ENCODE results near the gene PHF20.
"Not testable (repeated sequence)": the region's sequence is repeated elsewhere in the genome, so short reads cannot be mapped to it uniquely, and the experiment has no call there.

The PHF20 gene

DNA sequence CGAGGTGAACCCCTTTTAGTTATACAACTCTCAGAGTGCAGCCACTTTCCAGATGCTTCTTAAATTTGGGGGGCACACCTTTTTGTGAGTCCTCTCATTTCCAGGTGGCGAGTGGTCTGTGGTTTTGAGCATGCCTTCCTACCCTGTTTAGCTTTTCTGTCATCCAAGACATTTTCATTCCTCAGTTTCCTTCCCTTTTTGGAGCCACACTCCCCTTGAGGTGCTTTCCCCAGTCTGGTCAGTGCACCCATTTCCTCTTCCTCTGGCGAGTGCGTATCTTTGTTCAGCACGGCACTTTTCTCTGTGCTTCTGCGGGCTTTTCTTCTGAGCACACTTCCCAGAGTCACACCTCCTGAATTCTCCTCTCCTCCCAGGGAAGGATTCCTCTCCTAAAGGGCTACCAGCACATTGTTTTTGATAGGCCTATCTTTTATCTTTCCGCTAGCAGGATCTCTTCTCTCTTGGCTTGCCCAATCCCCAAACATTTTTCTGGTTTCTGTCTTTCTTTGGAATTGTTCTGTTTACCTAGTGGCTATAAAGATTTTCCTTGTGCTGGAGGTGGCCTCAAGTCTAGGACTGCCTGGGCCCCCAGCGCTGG lies 1.4 kb downstream of the PHF20 start:
- DNase-seq, result peak in 11 of 56 donors; percentile 0 to 19 (median 8)

DNA sequence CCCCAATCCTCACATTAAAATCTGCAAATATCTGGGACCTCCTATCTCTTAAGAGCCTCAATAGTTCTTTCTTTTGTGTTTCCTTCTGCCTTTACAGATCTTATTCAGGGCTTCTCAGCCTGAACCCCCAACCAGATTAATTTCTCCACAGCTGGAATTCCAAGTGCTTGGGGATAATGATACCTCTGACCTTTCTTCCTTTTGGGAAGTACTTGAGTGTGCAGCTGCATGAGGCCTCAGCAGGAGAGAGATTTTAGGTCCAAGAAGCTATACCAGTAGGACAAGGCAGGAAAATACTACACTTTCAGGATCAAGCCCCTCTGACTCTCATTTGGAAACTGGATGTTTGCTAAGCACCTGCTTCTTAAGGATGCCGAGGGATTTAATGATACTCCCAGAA lies 2.6 kb downstream of the PHF20 start:
- DNase-seq, result no peak

DNA sequence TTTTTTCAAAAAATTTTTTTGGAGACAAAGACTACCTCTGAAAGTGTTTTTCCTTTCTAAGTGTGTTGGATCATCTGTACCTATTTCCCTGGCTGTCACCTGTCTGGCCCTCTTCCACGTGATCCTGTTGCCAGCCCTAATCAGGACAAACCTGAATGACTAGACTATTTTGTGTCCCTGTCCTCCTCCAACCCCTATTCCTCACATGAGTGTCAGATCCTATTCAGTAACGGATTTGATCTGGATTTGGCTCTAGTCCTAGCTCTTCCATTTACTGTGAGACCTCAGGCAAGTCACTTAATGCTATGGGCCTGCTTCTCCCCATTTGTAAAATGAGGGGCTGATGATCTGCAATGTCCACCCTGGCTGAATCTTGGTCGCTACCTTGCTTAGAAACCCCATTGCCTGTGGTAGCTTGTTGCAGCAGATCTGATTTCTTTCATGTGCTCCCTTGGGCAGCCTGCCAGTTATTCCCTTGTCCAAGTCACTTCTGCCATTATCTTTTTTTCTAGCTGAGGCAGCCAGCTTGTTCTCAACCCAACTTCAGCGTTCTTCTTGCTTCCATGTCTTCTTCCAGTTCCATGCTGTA lies 4.8 kb downstream of the PHF20 start:
- DNase-seq, result peak in 16 of 56 donors; percentile 0 to 44 (median 10)

DNA sequence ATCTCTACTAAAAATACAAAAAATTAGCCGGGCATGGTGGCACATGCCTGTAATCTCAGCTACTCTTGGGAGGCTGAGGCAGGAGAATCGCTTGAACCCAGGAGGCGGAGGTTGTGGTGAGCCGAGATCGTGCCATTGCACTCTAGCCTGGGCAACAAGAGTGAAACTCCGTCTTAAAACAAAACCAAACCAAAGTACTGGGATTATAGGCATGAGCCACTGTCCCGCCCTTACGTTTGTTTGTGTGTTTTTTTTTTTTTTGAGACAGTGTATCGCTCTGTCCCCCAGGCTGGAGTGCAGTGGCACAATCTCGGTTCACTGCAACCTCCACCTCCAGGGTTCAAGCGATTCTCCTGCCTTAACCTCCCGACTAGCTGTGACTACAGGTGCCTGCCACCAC lies 12.0 kb downstream of the PHF20 start:
- not testable (repeated sequence) for DNase-seq

DNA sequence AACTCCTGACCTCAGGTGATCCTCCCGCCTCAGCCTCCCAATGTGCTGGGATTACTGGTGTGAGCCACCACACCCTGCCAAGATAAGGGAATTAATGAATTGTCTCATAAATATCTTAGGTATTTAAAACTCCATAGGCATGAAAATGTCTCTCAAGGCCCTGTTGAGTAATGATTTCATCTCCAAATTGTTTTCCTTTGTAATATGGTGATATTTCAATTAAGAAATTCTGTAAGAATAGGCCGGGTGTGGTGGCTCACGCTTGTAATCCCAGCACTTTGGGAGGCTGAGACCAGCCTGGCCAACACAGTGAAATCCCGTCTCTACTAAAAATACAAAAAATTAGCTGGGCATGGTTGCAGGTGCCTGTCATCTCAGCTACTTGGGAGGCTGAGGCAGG lies 13.7 kb downstream of the PHF20 start:
- DNase-seq, result not testable (repeated sequence)

DNA sequence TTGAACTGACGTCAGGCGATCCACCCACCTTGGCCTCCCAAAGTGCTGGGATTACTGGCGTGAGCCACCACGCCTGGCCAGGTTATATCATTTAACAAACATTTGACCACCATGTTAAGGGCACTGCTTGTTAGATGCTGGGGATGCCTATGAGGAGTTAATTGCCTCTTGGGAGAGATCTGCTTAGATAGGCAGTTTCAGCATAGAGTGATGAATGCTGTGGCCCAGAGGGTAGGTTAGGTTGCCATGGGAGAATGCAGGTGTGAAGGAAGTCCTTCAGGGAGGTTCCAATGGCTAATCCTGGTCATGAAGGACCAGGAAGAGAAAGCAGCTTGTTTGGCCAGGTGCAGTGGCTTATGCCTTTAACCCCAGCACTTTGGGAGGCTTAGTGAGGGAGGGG lies 17.0 kb downstream of the PHF20 start:
- no peak for DNase-seq

DNA sequence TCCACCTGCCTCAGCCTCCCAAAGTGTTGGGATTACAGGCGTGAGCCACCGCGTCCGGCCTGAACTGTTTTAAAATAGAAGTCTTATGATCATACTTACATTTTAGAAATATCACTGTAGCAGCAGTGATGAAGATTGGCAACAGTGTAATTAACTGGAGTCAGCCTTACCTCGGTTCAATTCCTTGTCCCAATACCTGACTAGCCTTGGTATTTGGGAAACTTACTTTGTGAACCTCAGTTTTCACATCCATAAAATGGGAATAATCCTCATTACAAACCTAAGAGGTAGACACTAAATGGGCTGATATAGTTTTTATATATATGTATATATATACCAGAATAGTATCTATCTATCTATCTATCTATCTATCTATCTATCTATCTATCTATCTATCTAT lies 19.3 kb downstream of the PHF20 start:
- no peak for DNase-seq

DNA sequence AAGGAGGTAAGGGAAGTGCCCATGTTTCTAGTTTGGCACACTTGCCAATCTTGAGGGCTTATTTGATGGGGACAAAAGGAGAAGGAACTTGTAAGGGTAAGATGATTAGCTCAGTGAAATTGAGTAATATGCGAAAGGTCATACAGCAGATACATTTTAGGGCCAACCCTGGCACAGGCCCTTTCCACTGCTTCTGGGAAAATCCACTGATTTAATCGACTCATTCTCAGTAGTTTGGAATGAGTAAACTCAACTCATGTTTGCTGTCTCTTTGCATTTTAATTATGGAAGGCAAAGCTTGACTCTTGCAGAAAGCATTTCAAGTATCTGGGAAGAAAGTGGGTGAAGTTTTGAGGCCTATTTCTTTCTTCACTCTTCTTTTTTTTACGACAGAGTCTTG lies 20.0 kb downstream of the PHF20 start:
- no peak for DNase-seq

DNA sequence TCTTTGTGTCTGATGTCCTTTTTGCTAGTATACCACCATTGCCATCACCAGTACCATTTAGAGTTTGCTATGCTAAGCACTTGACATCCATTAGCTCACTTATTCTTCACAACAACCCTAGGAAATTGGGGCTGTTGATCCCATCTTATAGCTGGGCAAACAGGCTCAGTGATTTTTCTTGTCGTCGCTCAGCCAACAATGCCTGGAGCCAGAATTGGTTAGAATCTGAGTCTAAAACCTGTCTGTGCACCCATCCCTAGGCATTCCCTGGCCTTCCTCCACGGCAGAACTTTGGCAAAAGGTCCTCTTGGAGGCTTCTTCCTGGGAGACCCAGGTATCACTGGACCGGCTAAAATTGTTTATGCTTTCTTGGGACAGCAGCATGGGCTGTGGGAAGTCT lies 20.9 kb downstream of the PHF20 start:
- no peak for DNase-seq

DNA sequence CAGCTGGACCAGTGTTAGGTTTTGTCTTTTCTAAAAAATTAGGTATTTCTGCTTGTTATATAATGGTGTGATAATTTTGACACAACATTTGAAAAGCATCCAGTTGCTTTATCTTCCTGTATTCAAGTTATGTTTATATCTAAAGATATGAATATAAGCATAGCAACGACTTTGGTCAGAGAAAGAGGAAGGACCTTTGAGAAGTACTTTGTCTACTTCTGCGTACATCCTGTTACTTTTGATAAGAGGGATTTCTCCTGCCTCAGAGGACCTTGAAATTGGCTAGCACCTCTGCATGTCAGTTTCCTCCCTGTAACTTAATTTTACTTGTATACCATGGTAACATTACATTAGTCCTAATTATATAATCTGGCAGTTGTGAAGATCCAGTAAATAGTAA lies 24.8 kb downstream of the PHF20 start:
- DNase-seq, result no peak

DNA sequence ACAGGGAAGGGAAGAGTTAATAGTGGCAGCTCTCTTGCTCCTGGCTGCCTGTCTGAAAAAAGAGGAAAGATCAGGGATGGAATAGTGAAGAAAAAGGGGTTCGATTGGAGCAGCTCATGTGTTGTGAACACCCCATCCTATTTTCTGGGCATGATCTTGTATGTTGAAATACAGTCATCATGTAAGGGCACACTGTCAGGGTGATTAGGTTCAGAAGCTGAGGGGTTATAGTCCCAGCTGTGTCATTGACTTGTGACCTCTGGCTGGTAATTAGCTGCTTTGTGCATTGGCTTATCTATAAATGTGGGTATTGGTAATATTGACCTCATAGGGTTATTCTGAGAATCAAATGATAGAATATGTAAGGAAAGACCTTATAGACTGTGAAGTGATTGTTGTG lies 30.1 kb downstream of the PHF20 start:
- DNase-seq, result no peak

DNA sequence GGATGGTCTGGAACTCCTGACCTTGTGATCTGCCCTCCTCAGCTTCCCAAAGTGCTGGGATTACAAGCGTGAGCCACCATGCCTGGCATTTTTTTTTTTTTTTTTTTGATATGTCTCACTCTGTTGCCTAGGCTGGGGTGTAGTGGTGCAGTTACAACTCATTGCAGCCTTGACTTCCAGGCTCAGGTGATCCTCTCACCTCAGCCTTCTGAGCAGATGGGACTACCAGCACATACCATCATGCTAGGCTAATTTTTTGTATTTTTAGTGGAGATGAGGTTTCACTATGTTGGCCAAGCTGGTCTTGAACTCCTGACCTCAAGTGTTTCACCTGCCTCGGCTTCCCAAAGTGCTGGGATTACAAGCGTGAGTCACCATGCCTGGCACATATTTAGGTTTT lies 34.3 kb downstream of the PHF20 start:
- no peak for DNase-seq

DNA sequence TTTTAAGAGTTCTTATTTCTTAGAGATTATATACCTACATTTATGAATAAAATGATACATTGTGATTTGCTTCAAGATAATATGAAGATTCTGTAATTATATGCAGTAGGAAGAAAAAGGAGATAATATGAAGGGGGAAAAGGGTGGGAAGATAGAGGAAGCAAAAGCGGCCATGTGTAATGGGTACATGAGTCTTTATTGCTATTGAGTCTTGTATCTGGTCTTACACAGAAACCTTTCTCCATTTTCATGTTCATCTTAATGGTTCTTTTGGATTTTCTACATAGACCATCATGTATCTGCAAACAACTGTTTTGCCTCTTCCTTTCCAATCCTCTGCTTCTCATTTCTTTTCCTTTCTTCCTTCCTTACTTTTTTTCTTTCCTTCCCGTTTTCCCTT lies 36.1 kb downstream of the PHF20 start:
- DNase-seq, result no peak

DNA sequence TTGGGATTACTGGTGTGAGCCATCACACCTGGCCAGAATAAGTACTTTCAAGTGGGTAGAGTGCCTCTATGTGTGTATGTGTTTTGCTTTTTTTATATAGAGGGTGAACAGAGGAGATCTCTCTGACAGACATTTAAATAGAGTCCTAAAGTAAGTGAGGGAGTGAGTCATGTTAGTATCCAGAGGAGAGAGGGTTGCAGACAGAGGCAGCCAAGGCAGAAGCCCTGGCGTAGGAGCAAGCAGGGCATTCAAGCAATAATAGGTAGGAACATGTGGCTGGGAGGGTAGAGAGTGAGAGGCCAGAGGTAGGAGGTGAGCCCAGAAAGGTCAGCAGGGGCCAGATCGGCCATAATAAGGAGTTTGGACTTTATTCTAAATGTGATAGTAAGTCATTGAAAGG lies 48.9 kb downstream of the PHF20 start:
- DNase-seq, result no peak

DNA sequence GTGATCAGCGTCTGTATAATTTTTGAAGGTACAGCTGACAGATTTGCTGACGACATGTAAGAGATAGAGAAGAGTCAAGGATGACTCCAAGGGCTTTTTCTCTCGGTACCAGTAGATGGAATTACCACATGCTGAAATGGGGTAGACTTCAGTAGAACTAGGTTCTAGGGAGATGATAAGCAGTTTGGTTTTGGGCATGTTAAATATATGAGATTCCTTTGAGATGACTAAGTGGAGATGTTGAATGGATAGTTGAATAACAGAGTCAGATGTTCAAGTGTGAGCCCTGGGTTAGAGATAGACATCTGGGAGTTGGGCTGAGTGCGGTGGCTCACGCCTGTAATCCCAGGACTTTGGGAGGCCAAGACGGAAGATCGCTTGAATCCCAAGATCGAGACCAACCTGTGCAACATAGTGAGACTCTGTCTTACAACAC lies 50.0 kb downstream of the PHF20 start:
- DNase-seq, result no peak

DNA sequence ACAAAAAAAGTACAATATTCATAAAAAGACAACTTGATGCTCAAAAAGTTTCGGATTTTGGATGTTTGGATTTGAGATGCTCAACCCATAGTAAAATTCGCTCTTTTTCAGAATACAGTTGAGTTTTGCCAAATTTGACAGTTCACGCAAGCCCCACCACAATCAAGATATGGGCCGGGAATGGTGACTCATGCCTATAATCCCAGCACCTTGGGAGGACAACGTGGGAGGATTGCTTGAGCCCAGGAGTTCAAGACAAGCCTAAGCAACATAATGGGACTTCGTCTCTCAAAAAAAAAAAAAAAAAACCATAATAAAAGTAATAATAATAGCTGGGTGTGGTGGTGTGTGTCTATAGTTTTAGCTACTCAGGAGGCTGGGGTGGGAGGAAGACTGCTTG lies 51.3 kb downstream of the PHF20 start:
- DNase-seq, result no peak

DNA sequence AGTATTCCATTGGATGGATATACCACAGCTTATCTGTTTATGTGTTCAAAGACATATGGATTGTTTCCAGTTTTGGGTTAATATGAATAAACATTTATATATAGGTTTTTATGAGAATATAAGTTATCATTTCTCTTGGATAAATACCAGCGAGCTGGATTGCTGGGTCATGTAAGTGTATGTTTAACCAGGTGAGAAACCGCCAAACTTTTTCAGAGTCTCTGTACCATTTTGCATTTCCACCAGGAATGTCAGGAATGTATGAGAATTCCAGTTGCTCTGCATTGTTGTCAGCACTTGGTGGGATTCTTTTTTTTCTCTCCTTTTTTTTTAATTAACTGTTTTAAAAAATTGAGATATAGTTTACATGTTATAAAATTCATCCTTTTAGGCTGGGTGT lies 52.1 kb downstream of the PHF20 start:
- no peak for DNase-seq

DNA sequence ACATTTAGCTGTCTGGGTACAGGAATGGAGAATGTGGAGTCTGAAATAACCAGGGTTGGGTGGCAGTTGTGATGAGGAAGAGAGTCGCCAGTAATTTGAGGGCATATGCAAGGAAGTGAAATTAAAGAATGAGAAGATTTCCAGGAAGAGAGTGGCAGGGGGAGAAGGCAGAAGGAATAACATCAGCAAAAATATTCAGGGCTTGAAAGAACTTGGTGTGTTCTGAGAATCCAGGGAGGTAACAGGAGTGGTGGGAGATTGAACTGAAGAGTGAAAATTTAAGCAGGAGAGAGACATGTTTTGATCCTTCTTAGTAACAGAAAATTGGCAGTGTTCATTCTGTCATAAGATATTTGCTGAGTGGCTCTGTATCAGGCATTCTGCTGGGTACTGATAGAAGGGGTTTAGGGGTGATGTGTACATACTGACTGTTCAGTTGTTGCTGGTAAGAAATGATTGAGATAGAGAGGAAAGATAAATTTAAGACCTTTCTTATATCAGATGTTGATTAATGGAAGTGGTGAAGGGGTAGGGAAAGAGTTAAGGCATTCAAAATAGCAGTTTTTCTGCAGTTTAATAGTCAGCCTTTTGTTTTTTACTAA lies 54.7 kb downstream of the PHF20 start:
- no peak for DNase-seq

DNA sequence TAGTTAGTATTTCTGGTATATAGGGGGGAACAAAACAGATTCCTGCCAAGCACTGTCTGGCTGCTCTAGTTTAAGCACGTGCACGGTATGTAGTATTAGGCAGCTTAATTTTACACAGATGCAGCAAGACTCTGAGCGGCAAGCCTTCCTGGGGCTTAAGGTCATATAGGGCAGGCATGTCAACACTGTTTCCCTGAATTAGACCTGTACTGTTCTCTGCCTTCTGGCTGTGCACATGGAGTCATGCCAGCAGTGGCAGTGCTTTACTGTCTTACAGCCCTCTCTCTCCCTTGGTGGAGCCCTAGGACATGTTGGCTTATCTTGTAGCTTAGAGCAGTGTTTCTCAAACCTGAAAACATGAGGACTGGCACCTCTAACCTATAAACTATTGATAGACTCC lies 56.6 kb downstream of the PHF20 start:
- DNase-seq, result peak in 5 of 56 donors; percentile 1 to 35 (median 2)

DNA sequence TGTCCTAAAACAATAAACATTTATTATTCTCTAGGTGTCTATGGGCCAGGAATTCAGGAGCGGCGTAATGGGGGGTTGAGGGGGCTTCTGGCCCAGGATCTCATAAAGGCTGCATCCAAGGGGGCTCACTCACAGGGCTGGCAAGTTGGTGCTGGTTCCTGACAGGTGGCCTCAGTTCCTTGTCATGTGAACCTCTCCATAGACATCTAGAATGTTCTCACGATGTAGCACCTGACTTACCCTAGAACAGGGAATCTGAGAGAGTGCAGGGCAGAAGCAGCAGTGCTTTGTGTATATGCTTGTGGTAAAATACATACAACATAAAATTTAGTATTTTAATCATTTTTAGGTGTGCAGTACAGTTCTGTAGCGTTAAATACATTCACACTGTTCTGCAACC lies 57.1 kb downstream of the PHF20 start:
- DNase-seq, result no peak

DNA sequence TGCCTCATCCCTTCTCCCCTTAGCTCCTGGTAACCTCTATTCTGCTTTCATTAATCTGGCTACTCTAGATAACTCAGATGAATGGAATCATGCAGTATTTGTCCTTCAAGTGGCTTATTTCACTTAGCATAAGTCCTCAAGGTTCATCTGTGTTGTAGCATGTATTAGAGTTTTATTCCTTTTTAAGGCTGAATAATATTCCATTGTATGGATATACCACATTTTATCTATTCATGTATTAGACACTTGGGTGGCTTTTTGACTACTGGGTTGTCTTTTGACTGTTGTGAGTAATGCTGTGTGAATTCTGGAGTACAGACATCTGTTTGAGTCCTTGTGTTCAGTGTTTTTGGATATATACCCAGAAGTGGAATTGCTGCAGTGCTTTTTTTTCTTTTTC lies 58.4 kb downstream of the PHF20 start:
- DNase-seq, result no peak

DNA sequence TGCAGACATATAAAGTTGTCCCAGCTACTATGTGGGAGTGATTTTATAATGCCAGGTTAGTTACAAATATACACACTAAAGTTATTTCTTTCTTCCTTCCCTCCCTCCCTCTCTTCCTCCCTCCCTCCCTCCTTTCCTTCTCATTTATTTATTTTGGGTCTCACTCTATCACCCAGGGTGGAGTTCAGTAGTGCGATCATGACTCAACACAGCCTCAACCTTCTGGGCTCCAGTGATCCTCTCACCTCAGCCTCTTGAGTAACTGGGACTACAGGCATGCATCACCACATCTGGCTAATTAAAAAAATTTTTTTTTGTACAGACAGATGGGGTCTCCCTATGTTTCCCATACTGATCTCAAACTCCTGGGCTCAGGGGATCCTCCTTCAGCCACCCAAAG lies 59.2 kb downstream of the PHF20 start:
- DNase-seq, result no peak

DNA sequence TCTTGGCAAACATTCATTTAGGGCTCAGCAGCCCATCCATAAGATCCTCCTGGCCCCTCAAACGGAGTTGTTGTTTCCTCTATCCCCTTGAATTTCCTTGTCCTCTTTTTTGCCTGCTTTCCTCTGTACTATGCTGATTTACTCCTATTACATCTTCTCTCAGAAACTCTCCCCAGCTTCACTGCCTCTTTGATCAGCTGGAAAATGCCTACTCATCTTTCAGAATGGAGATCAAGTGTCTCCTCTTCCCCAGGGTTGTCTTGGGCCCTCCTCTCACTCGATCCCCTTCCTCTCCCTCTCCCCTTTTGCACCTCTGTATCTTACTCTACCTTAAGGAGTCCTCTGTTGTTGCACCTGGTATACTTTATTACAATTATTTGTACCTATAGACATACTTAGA lies 60.2 kb downstream of the PHF20 start:
- DNase-seq, result no peak
